ENCODE measurements around the gene KCNQ2. TPM values are rescaled to one million over a fixed set of nuclear protein-coding genes. Genes with fewer than 3 reads are reported as not detected.
A peak's percentile ranks its signal among the peaks of the same experiment; 100 is the strongest.

The KCNQ2 gene
- polyA plus RNA-seq, 3 donors = not detected

DNA sequence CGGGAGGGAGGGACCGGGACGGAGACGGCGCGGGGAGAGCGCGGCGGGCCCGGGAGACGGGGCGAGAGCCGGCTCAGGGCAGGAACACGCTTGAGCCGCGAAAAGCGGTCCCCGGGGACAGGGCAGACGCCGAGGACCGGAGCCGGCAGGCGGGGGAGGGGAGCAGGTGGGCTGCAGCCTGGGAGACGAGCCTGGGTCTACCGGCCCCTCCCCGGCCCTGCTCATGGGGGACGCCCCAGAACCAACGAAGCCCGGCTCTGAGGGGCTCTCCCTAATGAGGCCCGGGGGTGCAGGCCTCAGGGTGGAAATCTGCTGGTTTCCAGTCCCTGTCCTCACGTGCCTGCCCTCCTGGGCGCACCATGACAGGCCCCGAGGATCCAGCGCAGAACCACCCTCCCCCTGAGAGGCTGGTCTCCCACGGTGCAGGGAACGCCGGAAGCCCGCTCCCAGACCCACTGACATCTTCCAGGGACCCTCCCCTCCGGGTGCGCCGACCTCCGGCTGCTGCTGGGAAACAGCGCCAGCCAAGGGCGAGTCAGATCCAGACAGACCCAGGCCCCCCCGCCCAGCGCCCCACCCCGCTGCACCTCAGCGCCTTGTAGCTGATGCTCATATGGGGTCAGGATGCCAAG is 27.0 kb upstream of the KCNQ2 start:
- Histone ChIP-seq H3K79me2 (ENCODE audit: insufficient read depth, low read length) (no peaks in the 10 kb centered on the region), H3K4me2 (replicated peaks; ENCODE audit: extremely low read depth, low read length, poor library complexity, severe bottlenecking) (peak overlapping the region; percentile 58), H4K20me1 (ENCODE audit: insufficient read depth, low read length) (no peaks in the 10 kb centered on the region), H3K4me3 (replicated peaks in 1 of 3; ENCODE audit: low read depth in 2 of 3, low read length in 3 of 3) (no peak overlapping the region), H3K9ac (ENCODE audit: insufficient read depth, low read length, poor library complexity, severe bottlenecking) (no peak overlapping the region), H3K4me1 (ENCODE audit: control insufficient read depth in 1 of 2, insufficient read depth in 2 of 2, low read length in 2 of 2) (peaks cover 8 to 20% of the 10 kb centered on the region in 2 donors), H3K27me3 (ENCODE audit: control insufficient read depth in 2 of 2, insufficient read depth in 2 of 2, low read length in 2 of 2) (peaks cover 9 to 39% of the 10 kb centered on the region in 2 donors), H3K27ac (ENCODE audit: low read depth in 1 of 2, low read length in 2 of 2) (no peak overlapping the region), H3K36me3 (replicated peaks in 1 of 2; ENCODE audit: control insufficient read depth in 1 of 2, insufficient read depth in 2 of 2, low read length in 2 of 2) (no peaks in the 10 kb centered on the region), H2AFZ (ENCODE audit: insufficient read depth, low read depth, low read length, poor library complexity, severe bottlenecking) (no peak overlapping the region), H3K9me3 (replicated peaks in 1 of 2; ENCODE audit: control insufficient read depth in 1 of 2, insufficient read depth in 1 of 2, low read length in 2 of 2) (peaks cover 3 to 7% of the 10 kb centered on the region in 2 donors)
- Mint-ChIP-seq H3K27me3 (ENCODE audit: low read depth in 3 of 3) (peaks cover 41 to 72% (median 47%) of the 10 kb centered on the region in 3 donors), H3K27ac (no peak overlapping the region), H3K4me3 (peak overlapping the region in 1 of 2 donors; percentile 26), H3K4me1 (peaks cover 5% of the 10 kb centered on the region), H3K36me3 (no peaks in the 10 kb centered on the region), H3K9me3 (peaks cover under 1 to 8% (median 4%) of the 10 kb centered on the region in 7 donors)
- WGBS (ENCODE audit: insufficient coverage) = 16% methylated on average over 44 of the region's 48 CpGs
- no peak for DNase-seq
- TF ChIP-seq, protein P1, sequence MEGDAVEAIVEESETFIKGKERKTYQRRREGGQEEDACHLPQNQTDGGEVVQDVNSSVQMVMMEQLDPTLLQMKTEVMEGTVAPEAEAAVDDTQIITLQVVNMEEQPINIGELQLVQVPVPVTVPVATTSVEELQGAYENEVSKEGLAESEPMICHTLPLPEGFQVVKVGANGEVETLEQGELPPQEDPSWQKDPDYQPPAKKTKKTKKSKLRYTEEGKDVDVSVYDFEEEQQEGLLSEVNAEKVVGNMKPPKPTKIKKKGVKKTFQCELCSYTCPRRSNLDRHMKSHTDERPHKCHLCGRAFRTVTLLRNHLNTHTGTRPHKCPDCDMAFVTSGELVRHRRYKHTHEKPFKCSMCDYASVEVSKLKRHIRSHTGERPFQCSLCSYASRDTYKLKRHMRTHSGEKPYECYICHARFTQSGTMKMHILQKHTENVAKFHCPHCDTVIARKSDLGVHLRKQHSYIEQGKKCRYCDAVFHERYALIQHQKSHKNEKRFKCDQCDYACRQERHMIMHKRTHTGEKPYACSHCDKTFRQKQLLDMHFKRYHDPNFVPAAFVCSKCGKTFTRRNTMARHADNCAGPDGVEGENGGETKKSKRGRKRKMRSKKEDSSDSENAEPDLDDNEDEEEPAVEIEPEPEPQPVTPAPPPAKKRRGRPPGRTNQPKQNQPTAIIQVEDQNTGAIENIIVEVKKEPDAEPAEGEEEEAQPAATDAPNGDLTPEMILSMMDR (IDR thresholded peaks at IDR 0.05) = no peak
- intact Hi-C loops (cut with micrococcal nuclease) = no loop called here

DNA sequence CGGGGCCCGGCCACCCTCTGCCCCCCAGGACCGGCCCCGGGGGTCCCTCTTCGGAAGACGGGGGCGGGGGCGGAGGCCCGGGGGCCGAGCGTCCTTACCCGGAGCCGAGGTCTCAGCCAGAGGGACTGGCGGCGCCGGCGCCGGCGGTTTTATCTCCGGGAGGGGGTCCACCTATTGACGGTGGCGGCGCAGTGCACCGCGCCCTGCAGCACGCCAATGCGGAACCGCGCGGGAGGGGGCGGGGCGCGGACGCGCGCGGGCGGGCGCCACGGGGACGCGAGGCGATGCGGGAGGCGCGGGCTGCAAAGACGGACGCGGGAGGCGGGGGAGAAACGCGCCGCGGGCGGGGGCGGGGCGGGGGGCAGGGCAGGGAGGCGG is 26.5 kb upstream of the KCNQ2 start, which contains the start of gene EEF1A2:
Gene EEF1A2 (minus strand): TSS at position 124 of the 378 bp plus-strand sequence. CDS start 1,320 bp downstream, outside the sequence.
- peaks cover 5% of the 10 kb centered on the region for H3K4me1 Mint-ChIP-seq
- intact Hi-C loops (cut with micrococcal nuclease) = no loop called here
- DNase-seq = peak; percentile 24 to 56 (median 30)
- peak within 1 kb of the TSS; percentile 58 for H3K4me2 ChIP-seq (replicated peaks; ENCODE audit: extremely low read depth, low read length, poor library complexity, severe bottlenecking)
- no peaks in the 10 kb centered on the region for H3K79me2 ChIP-seq (ENCODE audit: insufficient read depth, low read length)
- H3K9ac ChIP-seq (ENCODE audit: insufficient read depth, low read length, poor library complexity, severe bottlenecking) = no peak within 1 kb of the TSS
- no peak within 1 kb of the TSS for H3K27ac Mint-ChIP-seq
- under 1% methylated on average over 46 of the region's 58 CpGs for WGBS (ENCODE audit: insufficient coverage)
- peaks cover 0 to 5% (median 0%) of the 10 kb centered on the region in 7 donors for H3K9me3 Mint-ChIP-seq
- peaks cover 39 to 69% (median 47%) of the 10 kb centered on the region in 3 donors for H3K27me3 Mint-ChIP-seq (ENCODE audit: low read depth in 3 of 3)
- peaks cover 9 to 39% of the 10 kb centered on the region in 2 donors for H3K27me3 ChIP-seq (ENCODE audit: control insufficient read depth in 2 of 2, insufficient read depth in 2 of 2, low read length in 2 of 2)
- H3K9me3 ChIP-seq (replicated peaks in 1 of 2; ENCODE audit: control insufficient read depth in 1 of 2, insufficient read depth in 1 of 2, low read length in 2 of 2) = peaks cover 0 to 5% of the 10 kb centered on the region in 2 donors
- H3K36me3 Mint-ChIP-seq = no peaks in the 10 kb centered on the region
- TF ChIP-seq, protein P1 (IDR thresholded peaks at IDR 0.05) = peak; percentile 28
- H3K4me3 ChIP-seq (replicated peaks in 1 of 3; ENCODE audit: low read depth in 2 of 3, low read length in 3 of 3) = no peak within 1 kb of the TSS
- no peaks in the 10 kb centered on the region for H3K36me3 ChIP-seq (replicated peaks in 1 of 2; ENCODE audit: control insufficient read depth in 1 of 2, insufficient read depth in 2 of 2, low read length in 2 of 2)
- H3K4me3 Mint-ChIP-seq = peak within 1 kb of the TSS; percentile 27 to 67
- no peaks in the 10 kb centered on the region for H4K20me1 ChIP-seq (ENCODE audit: insufficient read depth, low read length)
- H3K4me1 ChIP-seq (ENCODE audit: control insufficient read depth in 1 of 2, insufficient read depth in 2 of 2, low read length in 2 of 2) = peaks cover 8 to 20% of the 10 kb centered on the region in 2 donors
- no peak within 1 kb of the TSS for H2AFZ ChIP-seq (ENCODE audit: insufficient read depth, low read depth, low read length, poor library complexity, severe bottlenecking)
- H3K27ac ChIP-seq (ENCODE audit: low read depth in 1 of 2, low read length in 2 of 2) = no peak within 1 kb of the TSS
